ENCODE data around the gene CD70. TPM values are rescaled to one million over a fixed set of nuclear protein-coding genes. Genes with fewer than 3 reads are reported as not detected.

Gene CD70
- total and polyA plus RNA-seq, 10 donors, result 0.69 to 7.3 (median 3.4) TPM

DNA sequence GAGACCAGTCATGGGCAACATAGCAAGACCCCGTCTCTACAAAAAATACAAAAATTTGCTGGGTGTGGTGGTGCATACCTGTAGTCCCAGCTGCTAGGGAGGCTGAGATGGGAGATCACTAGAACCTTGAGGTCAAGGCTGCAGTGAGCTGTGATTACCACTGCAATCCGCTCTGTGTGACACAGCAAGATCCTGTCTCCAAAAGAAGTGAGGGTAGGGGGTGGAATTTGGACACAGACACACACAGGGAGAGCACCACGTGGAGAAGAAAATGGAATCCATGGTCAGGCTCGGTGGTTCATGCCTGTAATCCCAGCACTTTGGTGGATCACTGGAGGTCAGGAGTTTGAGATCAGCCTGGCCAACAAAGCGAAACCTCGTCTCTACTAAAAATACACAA is 51.4 kb downstream of the CD70 start:
- intact Hi-C loops (cut with DNase I; ENCODE audit: low total_unique reads), result no loop called here
- Histone ChIP-seq H3K9me3 (peaks cover 0 to 4% (median 0%) of the 10 kb centered on the region in 8 donors), H3K4me3 (no peak overlapping the region), H3K4me1 (peaks cover 4 to 22% (median 10%) of the 10 kb centered on the region in 6 donors), H3K36me3 (peaks cover 0 to 6% (median 2%) of the 10 kb centered on the region in 6 donors), H3K27ac (no peak overlapping the region), H3K27me3 (replicated peaks in 1 of 7) (peaks cover 0 to 5% (median 0%) of the 10 kb centered on the region in 7 donors)
- no peak for DNase-seq
- TF ChIP-seq POLR2AphosphoS5 (IDR thresholded peaks at IDR 0.05), result no peak
- TF ChIP-seq POLR2A (IDR thresholded peaks at IDR 0.05), result no peak
- TF ChIP-seq, protein P1, sequence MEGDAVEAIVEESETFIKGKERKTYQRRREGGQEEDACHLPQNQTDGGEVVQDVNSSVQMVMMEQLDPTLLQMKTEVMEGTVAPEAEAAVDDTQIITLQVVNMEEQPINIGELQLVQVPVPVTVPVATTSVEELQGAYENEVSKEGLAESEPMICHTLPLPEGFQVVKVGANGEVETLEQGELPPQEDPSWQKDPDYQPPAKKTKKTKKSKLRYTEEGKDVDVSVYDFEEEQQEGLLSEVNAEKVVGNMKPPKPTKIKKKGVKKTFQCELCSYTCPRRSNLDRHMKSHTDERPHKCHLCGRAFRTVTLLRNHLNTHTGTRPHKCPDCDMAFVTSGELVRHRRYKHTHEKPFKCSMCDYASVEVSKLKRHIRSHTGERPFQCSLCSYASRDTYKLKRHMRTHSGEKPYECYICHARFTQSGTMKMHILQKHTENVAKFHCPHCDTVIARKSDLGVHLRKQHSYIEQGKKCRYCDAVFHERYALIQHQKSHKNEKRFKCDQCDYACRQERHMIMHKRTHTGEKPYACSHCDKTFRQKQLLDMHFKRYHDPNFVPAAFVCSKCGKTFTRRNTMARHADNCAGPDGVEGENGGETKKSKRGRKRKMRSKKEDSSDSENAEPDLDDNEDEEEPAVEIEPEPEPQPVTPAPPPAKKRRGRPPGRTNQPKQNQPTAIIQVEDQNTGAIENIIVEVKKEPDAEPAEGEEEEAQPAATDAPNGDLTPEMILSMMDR (IDR thresholded peaks at IDR 0.05 in 8 of 11, conservative IDR thresholded peaks at IDR 0.05 in 3 of 11), result no peak
- WGBS, 5 donors, result 84 to 92% (median 89%) methylated on average over 6 of the region's 6 CpGs

Small RNA genes within 50 kb of the gene (small RNA-seq; reads per million reads assigned to genes)
- 0 reads per million in 4 donors for gene RF00019

Other genes starting within 250 kb of the CD70 start
- 10 to 100 TPM; 45.3 to 68.6 (median 53.7) TPM for gene CLPP, start 229.6 kb downstream of the CD70 start, total RNA-seq
- 10 to 100 TPM; 43.6 to 66.4 (median 55.9) TPM for gene CLPP, start 229.6 kb downstream of the CD70 start, polyA plus RNA-seq
- gene ALKBH7, start 218.4 kb downstream of the CD70 start, total RNA-seq, result 10 to 100 TPM; 35.5 to 50.6 (median 42.5) TPM
- gene ALKBH7, start 218.4 kb downstream of the CD70 start, polyA plus RNA-seq, result 10 to 100 TPM; 64.6 to 80.3 (median 68.3) TPM
- gene PSPN, start 215.2 kb downstream of the CD70 start, total RNA-seq, result 1 to 10 TPM; 1.3 to 2.2 (median 1.9) TPM
- 1 to 10 TPM in 1 of 3 donors, under 1 TPM in 2; 0.43 to 1.2 (median 0.53) TPM for gene PSPN, start 215.2 kb downstream of the CD70 start, polyA plus RNA-seq
- gene GTF2F1, start 198.0 kb downstream of the CD70 start, total RNA-seq, result 10 to 100 TPM; 35.1 to 51.4 (median 42.3) TPM
- gene GTF2F1, start 198.0 kb downstream of the CD70 start, polyA plus RNA-seq, result 10 to 100 TPM; 28.3 to 43.7 (median 35.2) TPM
- 100 to 1,000 TPM in 6 of 7 donors, 10 to 100 TPM in 1; 89.4 to 174 (median 155) TPM for gene KHSRP, start 166.3 kb downstream of the CD70 start, total RNA-seq
- 100 to 1,000 TPM in 1 of 3 donors, 10 to 100 TPM in 2; 35.8 to 139 (median 55.3) TPM for gene KHSRP, start 166.3 kb downstream of the CD70 start, polyA plus RNA-seq
- gene SLC25A41, start 157.4 kb downstream of the CD70 start, total RNA-seq, result under 1 TPM in 1 of 7 donors, not detected in 6; 0.58 TPM
- under 1 TPM; 0.18 to 0.77 (median 0.35) TPM for gene SLC25A41, start 157.4 kb downstream of the CD70 start, polyA plus RNA-seq
- 10 to 100 TPM; 14.9 to 39.6 (median 19.6) TPM for gene SLC25A23, start 131.4 kb downstream of the CD70 start, total RNA-seq
- gene SLC25A23, start 131.4 kb downstream of the CD70 start, polyA plus RNA-seq, result 10 to 100 TPM in 2 of 3 donors, 1 to 10 TPM in 1; 7.5 to 11.4 (median 10.5) TPM
- 1 to 10 TPM in 5 of 7 donors, not detected in 2; 1.1 to 2.0 (median 1.3) TPM for gene CRB3, start 126.9 kb downstream of the CD70 start, total RNA-seq
- gene CRB3, start 126.9 kb downstream of the CD70 start, polyA plus RNA-seq, result 1 to 10 TPM; 1.0 to 1.5 (median 1.1) TPM
- 10 to 100 TPM; 39.3 to 70.9 (median 58.5) TPM for gene DENND1C, start 109.4 kb downstream of the CD70 start, total RNA-seq
- gene DENND1C, start 109.4 kb downstream of the CD70 start, polyA plus RNA-seq, result 10 to 100 TPM; 36.8 to 67.1 (median 65.1) TPM
- gene TUBB4A, start 88.8 kb downstream of the CD70 start, total RNA-seq, result 10 to 100 TPM; 11.4 to 23.8 (median 20.7) TPM
- gene TUBB4A, start 88.8 kb downstream of the CD70 start, polyA plus RNA-seq, result 1 to 10 TPM; 1.7 to 7.2 (median 2.0) TPM
- 1 to 10 TPM in 6 of 7 donors, under 1 TPM in 1; 0.72 to 4.1 (median 3.3) TPM for gene TNFSF9, start 60.1 kb downstream of the CD70 start, total RNA-seq
- 1 to 10 TPM; 1.5 to 3.1 (median 2.7) TPM for gene TNFSF9, start 60.1 kb downstream of the CD70 start, polyA plus RNA-seq
- gene TNFSF14, start 79.0 kb upstream of the CD70 start, total RNA-seq, result 10 to 100 TPM in 2 of 7 donors, 1 to 10 TPM in 5; 5.2 to 10.6 (median 8.2) TPM
- gene TNFSF14, start 79.0 kb upstream of the CD70 start, polyA plus RNA-seq, result 1 to 10 TPM in 2 of 3 donors, under 1 TPM in 1; 0.41 to 1.6 (median 1.1) TPM
- gene C3, start 129.5 kb upstream of the CD70 start, total RNA-seq, result 10 to 100 TPM in 4 of 7 donors, 1 to 10 TPM in 3; 5.8 to 68.1 (median 19.7) TPM
- 100 to 1,000 TPM in 1 of 3 donors, 10 to 100 TPM in 2; 31.0 to 182 (median 34.1) TPM for gene C3, start 129.5 kb upstream of the CD70 start, polyA plus RNA-seq
- 10 to 100 TPM; 35.4 to 75.0 (median 56.0) TPM for gene GPR108, start 146.4 kb upstream of the CD70 start, total RNA-seq
- gene GPR108, start 146.4 kb upstream of the CD70 start, polyA plus RNA-seq, result 100 to 1,000 TPM in 1 of 3 donors, 10 to 100 TPM in 2; 66.9 to 102 (median 91.8) TPM
- gene TRIP10, start 148.5 kb upstream of the CD70 start, total RNA-seq, result 10 to 100 TPM; 25.4 to 50.3 (median 32.1) TPM
- 10 to 100 TPM; 17.2 to 58.2 (median 36.1) TPM for gene TRIP10, start 148.5 kb upstream of the CD70 start, polyA plus RNA-seq
- gene SH2D3A, start 176.3 kb upstream of the CD70 start, total RNA-seq, result 10 to 100 TPM in 5 of 7 donors, 1 to 10 TPM in 2; 7.5 to 17.1 (median 11.8) TPM
- gene SH2D3A, start 176.3 kb upstream of the CD70 start, polyA plus RNA-seq, result 10 to 100 TPM in 1 of 3 donors, 1 to 10 TPM in 2; 7.6 to 10.0 (median 9.3) TPM
- gene VAV1, start 181.6 kb upstream of the CD70 start, total RNA-seq, result 100 to 1,000 TPM in 1 of 7 donors, 10 to 100 TPM in 6; 73.4 to 151 (median 90.1) TPM
- gene VAV1, start 181.6 kb upstream of the CD70 start, polyA plus RNA-seq, result 10 to 100 TPM; 34.8 to 48.8 (median 40.9) TPM